Thyroid gland (tissue), 4 donors: Measurements from ENCODE around the gene TEX2.

ENCODE experiments used
- CTCF ChIP-seq, 6 experiments: fragments of 200-600 bp in 3 of 6; fragments of 450-650 bp in 3 of 6; sonication (generic) in 3 of 6; IDR thresholded peaks; one replicate each; pipeline ENCODE4 v1.5.1; 2016 to 2019; ENCODE audit warnings: antibody characterized with exemption in 6 of 6, mild to moderate bottlenecking in 2 of 6, inconsistent platforms in 1 of 6, moderate library complexity in 1 of 6
- POLR2A ChIP-seq, 2 donors: fragments of 450-650 bp; IDR thresholded peaks; one replicate each; pipeline ENCODE4 v1.6.1; 2017; ENCODE audit warnings: antibody characterized with exemption in 2 of 2, mild to moderate bottlenecking in 2 of 2, moderate library complexity in 1 of 2

- TF ChIP-seq CTCF (IDR thresholded peaks at IDR 0.05) (no peak), POLR2A (IDR thresholded peaks at IDR 0.05) (no peak)
Measured at GRCh38 chr17:64138441-64138840, 124.6 kb downstream of the TEX2 start.
